GM23338 (cell line): ENCODE results near the gene RAD51B. TPM values are rescaled to one million over a fixed set of nuclear protein-coding genes. Genes with fewer than 3 reads are reported as not detected.

Experiments used
- ATAC-seq: fragments of 200-7000 bp; cut with Tn5 transposase; 3 replicates; pipeline ENCODE4 v1.9.1; 2020
- DNase-seq: peaks from one replicate; pipeline ENCODE4 v3.0.0-alpha.2; 2015; ENCODE audit warnings: low spot score
- H2AFZ ChIP-seq: fragments of 200-600 bp; sonication (generic); 2 replicates; pipeline ENCODE4 v1.8.0; 2016; ENCODE audit warnings: antibody characterized with exemption, mild to moderate bottlenecking, moderate library complexity
- H3F3A ChIP-seq: fragments of 200-600 bp; sonication (generic); replicated peaks from 2 replicates; pipeline ENCODE4 v1.8.0; 2017; ENCODE audit warnings: antibody characterized with exemption, mixed run types, low read depth
- H3K27ac ChIP-seq: fragments of 200-600 bp; sonication (generic); 2 replicates; pipeline ENCODE4 v1.6.1; 2016; ENCODE audit warnings: low read depth
- H3K27me3 ChIP-seq: fragments of 200-600 bp; sonication (generic); 2 replicates; pipeline ENCODE4 v1.8.0; 2016; ENCODE audit warnings: mild to moderate bottlenecking, mixed run types, moderate library complexity; ENCODE audit not compliant: insufficient read depth
- H3K36me3 ChIP-seq: fragments of 200-600 bp; sonication (generic); 2 replicates; pipeline ENCODE4 v1.8.0; 2016; ENCODE audit warnings: mild to moderate bottlenecking; ENCODE audit not compliant: insufficient read depth
- H3K4me1 ChIP-seq: fragments of 200-600 bp; sonication (generic); 2 replicates; pipeline ENCODE4 v1.8.0; 2016; ENCODE audit warnings: mild to moderate bottlenecking, moderate library complexity; ENCODE audit not compliant: insufficient read depth
- H3K4me2 ChIP-seq: fragments of 200-600 bp; sonication (generic); 2 replicates; pipeline ENCODE4 v1.7.1; 2017; ENCODE audit warnings: mixed run types
- H3K4me3 ChIP-seq: fragments of 200-600 bp; sonication (generic); 2 replicates; pipeline ENCODE4 v1.6.1; 2016; ENCODE audit warnings: mixed run types
- H3K79me2 ChIP-seq: fragments of 200-600 bp; sonication (generic); replicated peaks from 2 replicates; pipeline ENCODE4 v1.8.0; 2017; ENCODE audit warnings: mild to moderate bottlenecking; ENCODE audit not compliant: insufficient read depth
- H3K9me2 ChIP-seq: fragments of 200-600 bp; sonication (generic); 2 replicates; pipeline ENCODE4 v1.8.0; 2017; ENCODE audit not compliant: insufficient read depth
- H4K20me1 ChIP-seq: fragments of 200-600 bp; sonication (generic); replicated peaks from 2 replicates; pipeline ENCODE4 v1.8.0; 2017; ENCODE audit warnings: mild to moderate bottlenecking; ENCODE audit not compliant: insufficient read depth
- H3K27ac Mint-ChIP-seq: 2 replicates; pipeline ENCODE4 v1.8.0; 2020; ENCODE audit warnings: inconsistent platforms, mild to moderate bottlenecking, moderate library complexity, mixed read lengths
- H3K27me3 Mint-ChIP-seq: 3 replicates; pipeline ENCODE4 v1.8.0; 2022; ENCODE audit warnings: low read depth, mild to moderate bottlenecking, moderate library complexity, mixed read lengths, inconsistent platforms; ENCODE audit not compliant: insufficient read depth, poor library complexity
- H3K36me3 Mint-ChIP-seq: 3 replicates; pipeline ENCODE4 v1.8.0; 2021; ENCODE audit warnings: low read depth, mild to moderate bottlenecking, inconsistent platforms, moderate library complexity, mixed read lengths
- H3K4me1 Mint-ChIP-seq: 3 replicates; pipeline ENCODE4 v1.8.0; 2020; ENCODE audit warnings: mild to moderate bottlenecking, inconsistent platforms, mixed read lengths
- H3K4me3 Mint-ChIP-seq: 3 replicates; pipeline ENCODE4 v1.8.0; 2021; ENCODE audit warnings: moderate library complexity, mild to moderate bottlenecking, inconsistent platforms, mixed read lengths
- H3K9me3 Mint-ChIP-seq: 3 replicates; pipeline ENCODE4 v1.8.0; 2020; ENCODE audit warnings: moderate library complexity, mild to moderate bottlenecking, inconsistent platforms, mixed read lengths
- CREB1 ChIP-seq: fragments of 250-450 bp; sonication (Bioruptor Pico); IDR thresholded peaks from 2 replicates; pipeline ENCODE4 v1.5.0; 2020; ENCODE audit warnings: low read depth, mild to moderate bottlenecking, moderate library complexity
- JUNB ChIP-seq: IDR thresholded peaks from one replicate; pipeline ENCODE4 v1.6.1; 2016; ENCODE audit warnings: antibody characterized with exemption; ENCODE audit not compliant: unreplicated experiment
- NANOG ChIP-seq: IDR thresholded peaks from 2 replicates; pipeline ENCODE4 v1.6.1; 2016; ENCODE audit warnings: antibody characterized with exemption, borderline replicate concordance
- ZNF114 ChIP-seq: fragments of 250-450 bp; sonication (Bioruptor Pico); IDR thresholded peaks from 2 replicates; pipeline ENCODE4 v1.5.0; 2020; ENCODE audit warnings: mild to moderate bottlenecking, moderate library complexity
- ZNF331 ChIP-seq: fragments of 250-450 bp; sonication (Bioruptor Pico); IDR thresholded peaks from 2 replicates; pipeline ENCODE4 v1.5.0; 2020; ENCODE audit warnings: low read depth, mild to moderate bottlenecking, moderate library complexity
- polyA plus RNA-seq: library from polyadenylated mRNA; unstranded; fragments of >200 nt; fragmentation: Nextera tagmentation; extraction: Ambion mirVana; gene quantifications from 2 replicates; pipeline ENCODE4 v1.2.1, GENCODE V29; 2016
- total RNA-seq: library from RNA; depleted of rRNA; stranded (reverse); fragments of >200 nt; shearing (Covaris generic); gene quantifications from 2 replicates; pipeline ENCODE4 v1.2.3, GENCODE V29; 2014
- TF ChIP-seq, protein P1 (sequence below): IDR thresholded peaks from 2 replicates; pipeline ENCODE4 v1.6.1; 2016; ENCODE audit warnings: antibody characterized with exemption
- TF ChIP-seq, protein P2 (sequence below): IDR thresholded peaks from one replicate; pipeline ENCODE4 v1.6.1; 2018; ENCODE audit warnings: antibody characterized with exemption; ENCODE audit not compliant: unreplicated experiment

RAD51B gene
- total and polyA plus RNA-seq, 2 experiments from 2014 or later = 15.7 to 29.1 TPM

DNA sequence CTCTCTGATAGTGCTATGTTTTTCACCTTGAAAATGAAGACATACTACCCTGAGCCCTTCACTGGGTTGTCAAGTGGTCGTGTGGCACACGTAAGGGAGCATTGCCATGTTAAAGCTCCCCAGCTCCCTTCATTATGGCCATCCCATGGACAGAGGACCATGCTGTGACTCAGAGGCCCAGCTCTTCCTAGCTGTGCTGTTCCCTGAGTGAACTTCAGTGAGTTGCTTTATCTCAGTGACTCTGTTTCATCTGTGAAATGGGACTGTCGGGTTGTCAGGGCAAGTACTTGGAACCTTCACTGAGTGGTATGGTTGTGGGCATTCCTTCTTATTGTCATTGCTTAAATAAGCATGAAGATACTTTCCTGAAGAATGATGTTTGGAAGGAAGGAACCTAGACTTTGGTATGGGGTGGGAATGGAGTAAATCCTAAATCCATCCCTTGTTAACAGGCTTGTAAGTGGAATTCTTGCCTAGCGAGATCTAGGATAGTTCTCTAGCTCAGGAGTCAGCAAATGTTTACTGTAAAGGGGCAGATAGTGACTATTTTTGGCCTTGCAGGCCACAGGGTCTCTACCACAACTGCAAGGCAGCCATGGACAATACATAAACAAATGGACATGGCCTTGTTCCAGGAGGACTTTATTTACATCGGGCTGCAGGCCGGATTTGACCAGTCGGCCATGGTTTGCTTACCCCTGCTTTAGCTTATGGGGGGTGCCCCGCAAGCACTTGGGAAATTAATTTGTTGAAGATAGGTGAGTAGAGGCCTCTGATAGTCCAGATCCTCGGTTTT lies 689.8 kb downstream of the RAD51B start:
- Histone ChIP-seq H3K4me2 (no peak overlapping the region), H4K20me1 (no peaks in the 10 kb centered on the region), H2AFZ (no peak overlapping the region), H3K36me3 (no peaks in the 10 kb centered on the region), H3F3A (no peaks in the 10 kb centered on the region), H3K27me3 (no peaks in the 10 kb centered on the region), H3K4me3 (no peak overlapping the region), H3K79me2 (no peaks in the 10 kb centered on the region), H3K9me2 (peaks cover 3% of the 10 kb centered on the region; the same call in 1 of the 2 replicates), H3K4me1 (peaks cover 17% of the 10 kb centered on the region), H3K27ac (no peak overlapping the region)
- TF ChIP-seq ZNF114 (CRISPR knock-in tag) (no peak), ZNF331 (CRISPR knock-in tag) (no peak), NANOG (no peak), CREB1 (no peak)
- TF ChIP-seq, protein P1, sequence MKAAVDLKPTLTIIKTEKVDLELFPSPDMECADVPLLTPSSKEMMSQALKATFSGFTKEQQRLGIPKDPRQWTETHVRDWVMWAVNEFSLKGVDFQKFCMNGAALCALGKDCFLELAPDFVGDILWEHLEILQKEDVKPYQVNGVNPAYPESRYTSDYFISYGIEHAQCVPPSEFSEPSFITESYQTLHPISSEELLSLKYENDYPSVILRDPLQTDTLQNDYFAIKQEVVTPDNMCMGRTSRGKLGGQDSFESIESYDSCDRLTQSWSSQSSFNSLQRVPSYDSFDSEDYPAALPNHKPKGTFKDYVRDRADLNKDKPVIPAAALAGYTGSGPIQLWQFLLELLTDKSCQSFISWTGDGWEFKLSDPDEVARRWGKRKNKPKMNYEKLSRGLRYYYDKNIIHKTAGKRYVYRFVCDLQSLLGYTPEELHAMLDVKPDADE = no peak
- no peak for DNase-seq
- H3K9me3 Mint-ChIP-seq = no peaks in the 10 kb centered on the region
- peaks cover 3% of the 10 kb centered on the region for H3K27me3 Mint-ChIP-seq
- peaks cover 22% of the 10 kb centered on the region for H3K4me1 Mint-ChIP-seq
- no peak overlapping the region for H3K27ac Mint-ChIP-seq
- H3K4me3 Mint-ChIP-seq = no peak overlapping the region
- ATAC-seq = no peak
- H3K36me3 Mint-ChIP-seq = no peaks in the 10 kb centered on the region

DNA sequence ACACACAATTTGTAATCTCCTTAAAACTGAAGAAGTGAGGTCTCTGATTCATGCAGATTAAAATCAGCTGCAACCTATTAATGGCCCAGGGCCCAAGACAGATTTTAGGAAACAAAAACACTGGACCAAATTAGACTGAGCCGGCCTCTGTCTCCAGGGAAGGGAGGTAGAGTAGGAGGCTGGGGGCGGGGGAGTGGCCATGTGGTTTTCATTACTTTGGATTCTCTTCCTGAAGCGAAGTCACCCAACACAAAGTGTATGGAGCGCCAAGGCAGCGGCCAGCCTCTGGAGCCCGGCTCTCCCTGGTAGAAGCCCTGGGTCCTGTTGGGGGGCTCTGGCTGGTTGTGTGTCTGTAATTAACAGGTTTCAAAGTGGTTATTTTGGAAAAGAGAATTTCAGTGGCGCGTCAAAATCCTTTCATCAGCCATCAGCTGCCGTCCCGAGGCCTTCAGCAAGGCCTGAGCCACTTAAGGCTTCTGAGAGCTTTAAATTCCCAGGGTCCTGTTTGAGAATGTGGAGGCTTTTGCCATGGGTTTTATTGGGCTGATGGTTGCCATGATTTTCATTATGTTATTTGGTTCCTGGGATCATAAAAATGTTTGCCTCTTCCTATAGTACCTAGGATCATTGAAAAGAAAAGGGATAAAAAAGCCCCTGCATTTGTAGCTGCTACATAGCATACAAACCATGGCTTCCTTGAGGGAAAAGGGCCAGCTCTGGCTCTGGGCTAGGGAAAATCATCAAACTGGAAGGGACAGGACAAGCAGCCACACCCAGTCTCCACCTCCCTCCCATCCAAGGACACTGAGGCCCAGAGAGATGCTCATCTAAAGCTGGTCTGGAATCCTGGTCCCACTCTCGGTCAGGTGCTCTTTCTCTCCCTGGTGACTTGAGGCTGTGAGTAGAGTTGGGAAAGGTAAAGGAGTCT lies 690.9 kb downstream of the RAD51B start:
- Mint-ChIP-seq H3K4me3 (no peak overlapping the region), H3K4me1 (peaks cover 17% of the 10 kb centered on the region), H3K27me3 (no peaks in the 10 kb centered on the region), H3K9me3 (no peaks in the 10 kb centered on the region), H3K27ac (no peak overlapping the region), H3K36me3 (no peaks in the 10 kb centered on the region)
- H3K4me2 ChIP-seq = no peak overlapping the region
- H4K20me1 ChIP-seq = no peaks in the 10 kb centered on the region
- ATAC-seq (no peak), DNase-seq (no peak)
- H3K4me3 ChIP-seq = no peak overlapping the region
- no peak overlapping the region for H2AFZ ChIP-seq
- H3K27me3 ChIP-seq = no peaks in the 10 kb centered on the region
- no peaks in the 10 kb centered on the region for H3K79me2 ChIP-seq
- no peaks in the 10 kb centered on the region for H3F3A ChIP-seq
- H3K9me2 ChIP-seq = peaks cover 3% of the 10 kb centered on the region; the same call in 1 of the 2 replicates
- H3K27ac ChIP-seq = no peak overlapping the region
- peaks cover 7% of the 10 kb centered on the region for H3K4me1 ChIP-seq
- no peaks in the 10 kb centered on the region for H3K36me3 ChIP-seq
- TF ChIP-seq ZNF114 (CRISPR knock-in tag) = no peak
- TF ChIP-seq JUNB = no peak
- no peak for TF ChIP-seq CREB1
- TF ChIP-seq, protein P1 = no peak
- TF ChIP-seq, protein P2, sequence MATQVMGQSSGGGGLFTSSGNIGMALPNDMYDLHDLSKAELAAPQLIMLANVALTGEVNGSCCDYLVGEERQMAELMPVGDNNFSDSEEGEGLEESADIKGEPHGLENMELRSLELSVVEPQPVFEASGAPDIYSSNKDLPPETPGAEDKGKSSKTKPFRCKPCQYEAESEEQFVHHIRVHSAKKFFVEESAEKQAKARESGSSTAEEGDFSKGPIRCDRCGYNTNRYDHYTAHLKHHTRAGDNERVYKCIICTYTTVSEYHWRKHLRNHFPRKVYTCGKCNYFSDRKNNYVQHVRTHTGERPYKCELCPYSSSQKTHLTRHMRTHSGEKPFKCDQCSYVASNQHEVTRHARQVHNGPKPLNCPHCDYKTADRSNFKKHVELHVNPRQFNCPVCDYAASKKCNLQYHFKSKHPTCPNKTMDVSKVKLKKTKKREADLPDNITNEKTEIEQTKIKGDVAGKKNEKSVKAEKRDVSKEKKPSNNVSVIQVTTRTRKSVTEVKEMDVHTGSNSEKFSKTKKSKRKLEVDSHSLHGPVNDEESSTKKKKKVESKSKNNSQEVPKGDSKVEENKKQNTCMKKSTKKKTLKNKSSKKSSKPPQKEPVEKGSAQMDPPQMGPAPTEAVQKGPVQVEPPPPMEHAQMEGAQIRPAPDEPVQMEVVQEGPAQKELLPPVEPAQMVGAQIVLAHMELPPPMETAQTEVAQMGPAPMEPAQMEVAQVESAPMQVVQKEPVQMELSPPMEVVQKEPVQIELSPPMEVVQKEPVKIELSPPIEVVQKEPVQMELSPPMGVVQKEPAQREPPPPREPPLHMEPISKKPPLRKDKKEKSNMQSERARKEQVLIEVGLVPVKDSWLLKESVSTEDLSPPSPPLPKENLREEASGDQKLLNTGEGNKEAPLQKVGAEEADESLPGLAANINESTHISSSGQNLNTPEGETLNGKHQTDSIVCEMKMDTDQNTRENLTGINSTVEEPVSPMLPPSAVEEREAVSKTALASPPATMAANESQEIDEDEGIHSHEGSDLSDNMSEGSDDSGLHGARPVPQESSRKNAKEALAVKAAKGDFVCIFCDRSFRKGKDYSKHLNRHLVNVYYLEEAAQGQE = no peak
